Hepatocyte (in vitro differentiated cells): Measurements from ENCODE around the gene NKIRAS1. TPM values are rescaled to one million over a fixed set of nuclear protein-coding genes. Genes with fewer than 3 reads are reported as not detected.
A peak's percentile ranks its signal among the peaks of the same experiment; 100 is the strongest.

Experiments
- DNase-seq: peaks from one replicate; pipeline ENCODE4 v3.0.0-alpha.2; 2016; ENCODE audit warnings: low spot score
- H2AFZ ChIP-seq: fragments of 200-600 bp; sonication (generic); 2 replicates; pipeline ENCODE4 v1.6.0; 2016; ENCODE audit warnings: antibody characterized with exemption, mild to moderate bottlenecking
- H3K27ac ChIP-seq: fragments of 200-600 bp; sonication (generic); 2 replicates; pipeline ENCODE4 v1.5.1; 2016; ENCODE audit warnings: mild to moderate bottlenecking
- H3K27me3 ChIP-seq: fragments of 200-600 bp; sonication (generic); 2 replicates; pipeline ENCODE4 v1.6.1; 2016
- H3K36me3 ChIP-seq: fragments of 200-600 bp; sonication (generic); replicated peaks from 2 replicates; pipeline ENCODE4 v1.5.1; 2016; ENCODE audit warnings: low read depth; ENCODE audit not compliant: insufficient read depth
- H3K4me1 ChIP-seq: fragments of 200-600 bp; sonication (generic); 2 replicates; pipeline ENCODE4 v1.5.1; 2016; ENCODE audit warnings: mild to moderate bottlenecking, moderate library complexity; ENCODE audit not compliant: insufficient read depth
- H3K4me2 ChIP-seq: fragments of 200-600 bp; sonication (generic); 2 replicates; pipeline ENCODE4 v1.6.0; 2016
- H3K4me3 ChIP-seq: fragments of 200-600 bp; sonication (generic); 2 replicates; pipeline ENCODE4 v1.5.1; 2016; ENCODE audit warnings: mild to moderate bottlenecking
- H3K79me2 ChIP-seq: fragments of 200-600 bp; sonication (generic); 2 replicates; pipeline ENCODE4 v1.6.0; 2017; ENCODE audit warnings: mild to moderate bottlenecking
- H3K9me2 ChIP-seq: fragments of 200-600 bp; sonication (generic); replicated peaks from 2 replicates; pipeline ENCODE4 v1.6.0; 2017; ENCODE audit warnings: mild to moderate bottlenecking; ENCODE audit not compliant: insufficient read depth
- H3K9me3 ChIP-seq: fragments of 200-600 bp; sonication (generic); 2 replicates; pipeline ENCODE4 v1.5.1; 2016; ENCODE audit warnings: low read depth, mild to moderate bottlenecking
- H4K20me1 ChIP-seq: fragments of 200-600 bp; sonication (generic); 2 replicates; pipeline ENCODE4 v1.6.0; 2016; ENCODE audit warnings: mild to moderate bottlenecking; ENCODE audit not compliant: insufficient read depth, poor library complexity, severe bottlenecking
- CTCF ChIP-seq: fragments of 200-600 bp; sonication (generic); IDR thresholded peaks from 2 replicates; pipeline ENCODE4 v1.5.1; 2016; ENCODE audit warnings: antibody characterized with exemption, mild to moderate bottlenecking; ENCODE audit not compliant: poor library complexity
- EZH2 ChIP-seq: fragments of 200-600 bp; sonication (generic); IDR thresholded peaks from 2 replicates; pipeline ENCODE4 v1.6.1; 2016; ENCODE audit warnings: antibody characterized with exemption, mild to moderate bottlenecking, borderline replicate concordance
- EZH2phosphoT487 ChIP-seq: fragments of 200-600 bp; sonication (generic); IDR thresholded peaks from one replicate; pipeline ENCODE4 v1.6.1; 2018; ENCODE audit warnings: antibody characterized with exemption, mild to moderate bottlenecking, low read depth, moderate library complexity; ENCODE audit not compliant: unreplicated experiment, severe bottlenecking
- WGBS: methylation state at CpG from one replicate; pipeline ENCODE4 v1.1.6; 2016; ENCODE audit warnings: low lambda C conversion rate; ENCODE audit errors: missing lambda C conversion rate; 5-methylcytosine and 5-hydroxymethylcytosine counted together
- polyA plus RNA-seq: library from polyadenylated mRNA; unstranded; fragments of >200 nt; fragmentation: Nextera tagmentation; extraction: Ambion mirVana; gene quantifications from 2 replicates; pipeline ENCODE4 v1.2.1, GENCODE V29; 2016
- total RNA-seq: library from RNA; depleted of rRNA; stranded (reverse); fragments of >200 nt; gene quantifications from 2 replicates; pipeline ENCODE4 v1.2.3, GENCODE V29; 2014

NKIRAS1 gene
- total and polyA plus RNA-seq, 2 experiments from 2014 or later: 16.9 to 19.8 TPM

GRCh38 chr3:23869977-23870662 is 46.7 kb downstream of the NKIRAS1 start:
- H4K20me1 ChIP-seq: peaks cover 59% of the 10 kb centered on the region
- H3K27me3 ChIP-seq: no peaks in the 10 kb centered on the region
- 68% methylated on average over 4 of the region's 4 CpGs for WGBS
- H3K9me3 ChIP-seq: no peaks in the 10 kb centered on the region
- no peaks in the 10 kb centered on the region for H3K36me3 ChIP-seq
- no peak overlapping the region for H3K4me2 ChIP-seq
- H2AFZ ChIP-seq: no peak overlapping the region
- DNase-seq: peak; percentile 18
- no peak overlapping the region for H3K4me3 ChIP-seq
- H3K79me2 ChIP-seq: peaks cover 72% of the 10 kb centered on the region
- peaks cover 26% of the 10 kb centered on the region for H3K4me1 ChIP-seq
- TF ChIP-seq CTCF (no peak), EZH2 (no peak), EZH2phosphoT487 (no peak)
- H3K27ac ChIP-seq: no peak overlapping the region
- H3K9me2 ChIP-seq: no peaks in the 10 kb centered on the region

- Histone ChIP-seq H3K4me3 (no peak overlapping the region), H3K36me3 (no peaks in the 10 kb centered on the region), H4K20me1 (peaks cover 46% of the 10 kb centered on the region), H3K79me2 (peaks cover 72% of the 10 kb centered on the region), H3K4me2 (no peak overlapping the region), H3K9me3 (no peaks in the 10 kb centered on the region), H3K27me3 (no peaks in the 10 kb centered on the region), H3K4me1 (peaks cover 30% of the 10 kb centered on the region), H2AFZ (no peak overlapping the region), H3K27ac (no peak overlapping the region), H3K9me2 (no peaks in the 10 kb centered on the region)
- no peak for DNase-seq
- WGBS: 96% methylated on average over 1 of the region's 1 CpG
- TF ChIP-seq EZH2 (no peak), EZH2phosphoT487 (no peak), CTCF (no peak)
Measured at GRCh38 chr3:23867838-23868237, 49.0 kb downstream of the NKIRAS1 start.

- H3K27ac ChIP-seq: no peak overlapping the region
- H3K36me3 ChIP-seq: no peaks in the 10 kb centered on the region
- no peak overlapping the region for H3K4me3 ChIP-seq
- H3K27me3 ChIP-seq: no peaks in the 10 kb centered on the region
- DNase-seq: no peak
- peaks cover 46% of the 10 kb centered on the region for H4K20me1 ChIP-seq
- H3K9me3 ChIP-seq: no peaks in the 10 kb centered on the region
- no peak overlapping the region for H3K4me2 ChIP-seq
- peaks cover 30% of the 10 kb centered on the region for H3K4me1 ChIP-seq
- WGBS: 88% methylated on average over 1 of the region's 1 CpG
- no peak overlapping the region for H2AFZ ChIP-seq
- no peaks in the 10 kb centered on the region for H3K9me2 ChIP-seq
- TF ChIP-seq EZH2: no peak
- no peak for TF ChIP-seq EZH2phosphoT487
- no peak for TF ChIP-seq CTCF
- H3K79me2 ChIP-seq: peaks cover 72% of the 10 kb centered on the region
Measured at GRCh38 chr3:23867400-23867799, 49.4 kb downstream of the NKIRAS1 start.
